GM12801 (cell line): ENCODE data around the gene PRRC1.

Experiments used
- CTCF ChIP-seq: IDR thresholded peaks from one replicate; pipeline ENCODE4 v1.5.1; 2011; ENCODE audit warnings: control low read depth; ENCODE audit not compliant: insufficient read length; ENCODE audit errors: extremely low read depth

The PRRC1 gene

GRCh38 chr5:127506616-127507015 is 10.8 kb upstream of the PRRC1 start:
- TF ChIP-seq CTCF, result no peak

DNA sequence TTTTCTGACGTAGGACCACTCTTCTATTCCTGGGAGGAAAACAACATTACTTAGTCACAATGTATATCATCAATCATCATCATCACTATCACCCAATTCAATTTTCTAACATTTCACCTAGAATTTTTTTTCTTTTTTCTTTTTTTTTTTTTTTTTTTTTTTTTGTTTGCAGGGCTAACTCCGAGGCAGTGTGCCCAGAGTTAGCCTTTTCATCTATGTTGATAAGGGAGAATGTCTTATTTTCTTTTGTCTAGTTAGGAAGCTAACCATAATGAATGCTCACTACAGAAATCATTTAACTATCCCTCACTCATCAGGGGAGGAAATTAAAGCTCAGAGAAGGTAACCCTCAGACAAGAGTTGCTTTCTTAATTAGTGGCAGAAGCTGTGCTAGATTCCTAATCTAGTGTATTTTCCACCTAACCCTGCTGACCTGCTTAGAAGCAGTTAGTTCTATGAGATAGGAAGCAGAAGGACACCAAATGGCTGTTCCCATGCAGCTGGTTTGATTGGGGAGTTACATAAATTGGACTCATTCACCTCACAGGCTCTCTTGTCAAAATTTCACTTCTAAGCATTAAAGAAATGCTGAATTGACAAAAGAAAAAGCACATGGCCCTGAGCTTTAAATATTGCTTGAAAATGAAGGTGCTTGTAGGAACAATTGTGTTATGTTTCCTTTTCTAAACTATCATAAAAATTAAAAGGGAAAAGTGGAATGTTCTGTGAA is 8.6 kb upstream of the PRRC1 start:
- TF ChIP-seq CTCF, result no peak

DNA sequence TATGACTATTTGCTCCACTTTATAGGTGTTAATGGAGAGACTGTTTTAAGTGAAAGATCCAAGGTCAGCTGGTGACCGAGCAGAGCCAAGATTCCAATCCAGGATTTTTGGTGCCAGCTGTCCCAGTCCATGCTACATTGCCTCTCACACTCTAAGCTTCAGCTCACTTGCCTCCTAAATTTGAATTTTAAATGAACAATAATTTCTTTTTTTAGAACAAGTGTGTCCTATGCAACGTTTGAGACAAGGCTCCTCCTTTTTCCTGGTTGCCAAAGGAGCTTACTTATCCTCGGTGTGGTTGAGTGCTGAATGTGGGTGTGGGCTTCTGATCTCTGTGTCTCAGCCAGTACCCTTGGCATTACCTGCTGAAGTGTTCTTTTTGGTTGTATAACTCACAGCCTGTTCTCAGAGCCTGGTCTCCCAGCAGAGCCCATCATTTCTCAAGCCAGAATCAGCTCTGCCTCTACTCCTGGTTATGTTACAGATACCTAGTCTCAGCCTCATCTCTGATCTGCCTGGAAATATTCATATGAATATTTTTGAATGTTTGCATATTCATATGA is 4.0 kb upstream of the PRRC1 start:
- no peak for TF ChIP-seq CTCF

GRCh38 chr5:127514816-127515215 is 2.6 kb upstream of the PRRC1 start:
- no peak for TF ChIP-seq CTCF

DNA sequence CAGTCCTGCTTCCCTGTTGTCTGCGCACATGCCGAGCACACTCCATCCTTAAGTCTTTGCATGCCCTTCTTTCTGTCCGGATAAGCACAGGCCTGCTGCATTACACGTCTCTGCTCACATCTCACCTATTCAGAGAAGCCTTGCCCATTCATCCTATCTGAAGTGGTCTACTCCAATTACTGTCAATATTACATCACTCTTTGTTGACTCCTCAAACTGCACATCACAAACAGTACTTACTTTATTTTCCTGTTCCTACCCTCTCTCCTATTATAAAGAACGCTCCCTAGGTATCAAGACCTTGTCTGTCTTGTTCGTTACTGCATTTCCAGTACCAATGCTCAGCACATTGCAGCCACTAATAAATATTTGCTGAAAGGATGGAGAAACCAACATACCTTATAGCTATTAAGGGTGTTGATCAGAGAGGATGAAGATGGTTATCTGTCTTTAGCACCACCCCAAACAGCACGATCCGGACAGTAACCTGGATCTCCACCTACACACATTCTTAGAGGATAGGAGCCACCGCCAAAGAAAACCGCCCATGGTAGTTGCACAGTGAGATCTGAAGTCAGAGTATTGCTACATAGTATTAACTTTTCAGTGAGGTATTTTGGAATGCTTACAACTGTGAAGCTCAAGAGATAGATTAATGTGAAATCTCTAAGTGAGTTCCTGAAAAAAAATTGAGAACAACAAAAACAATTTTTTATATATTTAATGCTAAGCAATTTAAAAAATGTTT is 1.6 kb upstream of the PRRC1 start:
- no peak for TF ChIP-seq CTCF

GRCh38 chr5:127517110-127517479 is 345 bp upstream of the PRRC1 start:
- no peak for TF ChIP-seq CTCF

DNA sequence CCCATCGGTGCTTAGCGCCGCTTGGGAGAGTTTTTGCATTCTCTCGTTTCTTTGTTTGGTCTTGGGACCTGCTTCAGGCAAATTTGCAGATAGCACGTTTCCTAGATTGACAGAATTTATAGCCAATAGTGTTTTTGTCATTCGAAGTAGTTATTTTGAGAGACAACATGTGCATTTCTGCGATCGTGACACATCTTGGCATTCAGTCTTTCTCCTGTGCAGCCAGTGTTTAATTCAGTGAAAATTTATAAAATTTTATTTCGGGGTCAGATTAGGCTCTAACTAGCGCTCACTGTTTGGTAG is 830 bp downstream of the PRRC1 start:
- TF ChIP-seq CTCF, result no peak
